GM04504 (cell line): ENCODE data around the gene CENPU.
"Not testable (repeated sequence)": the region's sequence is repeated elsewhere in the genome, so short reads cannot be mapped to it uniquely, and the experiment has no call there.

ENCODE experiments used
- DNase-seq: peaks from one replicate; pipeline ENCODE4 v3.0.0-alpha.2; 2012; ENCODE audit warnings: low read depth

Gene CENPU

DNA sequence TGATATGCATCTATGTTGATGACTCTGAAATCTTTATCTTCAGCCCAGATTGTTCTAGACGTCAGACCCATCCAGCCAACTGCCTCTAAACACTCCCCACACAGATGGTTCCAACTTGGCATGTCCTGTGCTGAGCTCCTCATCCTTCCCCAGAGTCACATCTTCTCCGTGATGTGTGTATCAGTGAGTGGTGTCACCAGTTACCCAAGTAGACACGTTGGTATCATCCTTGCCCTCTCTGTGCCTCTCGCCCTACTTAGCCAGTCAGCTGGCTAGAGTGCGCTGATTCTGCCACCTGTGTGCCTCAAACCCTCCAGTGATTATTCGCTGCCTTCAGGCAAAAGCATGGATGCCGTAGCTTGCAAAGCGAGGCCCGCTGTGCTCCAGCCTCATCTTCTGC lies 65.8 kb downstream of the CENPU start:
- DNase-seq = no peak

DNA sequence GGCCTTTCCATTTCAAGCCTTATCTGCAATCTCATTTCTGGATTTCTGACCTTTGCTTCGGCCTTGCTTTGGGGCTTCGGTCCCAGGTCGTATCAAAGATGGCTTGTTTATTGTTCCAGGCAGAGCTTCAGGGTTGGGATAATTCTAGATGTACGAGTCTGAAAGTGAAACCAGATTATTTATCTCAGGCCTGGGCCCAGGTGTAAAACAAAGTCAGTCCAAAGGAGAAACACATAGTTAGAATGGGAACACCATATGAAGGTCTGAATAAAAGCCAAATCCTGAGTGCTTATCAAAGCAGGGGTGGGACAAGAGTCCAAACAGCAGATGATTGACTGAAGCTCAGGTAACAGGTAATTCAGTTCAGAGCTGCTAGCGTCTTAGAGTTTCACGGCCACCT lies 67.2 kb downstream of the CENPU start:
- DNase-seq = no peak

DNA sequence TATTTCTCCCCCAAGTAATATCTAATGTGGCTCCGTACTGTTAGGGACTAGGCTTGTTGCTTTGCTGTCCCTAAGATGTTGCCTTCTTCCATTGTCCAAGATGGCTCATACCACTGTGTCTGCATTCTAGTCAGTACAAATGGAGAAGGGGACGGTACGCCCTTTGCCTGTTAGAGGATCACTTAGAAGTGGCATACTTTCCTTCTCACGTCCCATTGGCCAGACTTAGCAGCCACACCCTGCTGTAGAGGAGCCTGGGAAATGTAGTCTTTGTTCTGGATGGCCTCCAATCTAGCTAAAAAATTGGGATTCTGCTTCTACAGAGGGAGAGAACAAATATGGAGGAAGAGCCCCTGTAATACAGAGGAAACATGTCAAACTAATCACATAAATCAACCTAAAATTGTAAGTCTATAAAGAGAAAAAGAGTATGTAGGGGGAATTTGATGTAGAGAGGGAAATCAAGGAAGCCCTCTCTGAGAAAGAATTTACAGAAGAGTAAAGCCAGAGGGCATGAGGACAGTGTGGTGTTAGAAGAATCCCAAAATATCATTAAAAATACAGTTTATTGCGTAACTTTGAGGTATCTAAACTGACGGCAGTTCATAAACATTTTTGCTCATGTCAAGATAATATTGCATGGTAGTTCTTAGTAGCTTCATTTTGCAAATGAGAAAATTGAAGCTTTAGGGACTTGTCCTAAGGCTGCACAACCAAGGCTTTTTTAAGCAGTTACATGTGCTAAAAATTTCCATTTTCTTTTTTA lies 69.3 kb downstream of the CENPU start:
- no peak for DNase-seq

DNA sequence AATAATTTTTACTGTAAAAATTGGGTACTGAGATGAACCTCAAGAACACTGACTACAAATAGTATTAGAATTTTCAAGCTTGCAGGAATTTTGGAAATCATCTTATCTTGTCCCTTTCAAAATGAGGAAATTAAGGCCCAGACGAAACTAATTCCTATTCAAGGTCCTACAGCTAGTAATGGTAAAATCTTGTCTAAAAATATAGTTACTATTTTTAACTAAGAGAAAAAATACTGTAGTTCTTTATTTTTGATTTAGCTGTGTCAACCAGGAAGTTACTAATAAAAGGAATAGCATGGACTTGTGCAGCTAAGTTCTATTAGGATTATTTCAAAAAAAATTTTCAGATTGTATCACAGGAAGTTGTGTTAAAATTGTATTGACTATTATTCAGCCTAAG lies 71.7 kb downstream of the CENPU start:
- no peak for DNase-seq

DNA sequence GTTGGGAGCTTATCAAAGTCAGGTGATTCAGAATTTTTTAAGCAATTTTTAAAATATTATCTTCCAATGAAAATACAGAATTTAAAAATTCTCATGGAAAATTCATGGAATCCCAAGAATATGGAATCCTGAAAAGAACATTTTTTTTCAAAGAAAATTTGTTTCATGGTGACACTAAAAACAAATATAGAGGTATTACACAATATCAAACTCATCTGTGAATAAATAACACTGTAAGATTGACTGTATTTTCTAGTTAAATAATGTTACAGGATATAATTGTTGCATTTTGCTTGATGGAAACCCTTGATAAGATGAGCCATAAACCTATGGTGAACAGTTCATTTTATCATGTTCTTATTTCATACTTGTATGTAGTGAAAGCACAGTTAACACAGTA lies 72.9 kb downstream of the CENPU start:
- DNase-seq = no peak

DNA sequence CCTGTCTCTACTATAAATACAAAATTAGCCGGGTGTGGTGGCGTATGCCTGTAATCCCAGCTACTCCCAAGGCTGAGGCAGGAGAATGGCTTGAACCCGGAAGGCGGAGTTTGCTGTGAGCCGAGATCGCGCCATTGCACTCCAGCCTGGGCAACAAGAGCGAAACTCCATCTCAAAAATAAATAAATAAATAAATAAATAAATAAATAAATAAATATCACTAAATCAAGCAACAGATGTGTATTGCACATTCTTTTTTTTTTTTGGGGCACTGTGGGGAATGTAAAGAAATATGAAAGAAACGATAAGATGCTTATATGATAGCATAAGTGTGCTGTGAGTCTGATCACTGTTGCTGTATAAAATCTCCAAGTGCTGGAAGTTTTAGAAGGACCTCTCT lies 76.1 kb downstream of the CENPU start:
- DNase-seq = not testable (repeated sequence)

DNA sequence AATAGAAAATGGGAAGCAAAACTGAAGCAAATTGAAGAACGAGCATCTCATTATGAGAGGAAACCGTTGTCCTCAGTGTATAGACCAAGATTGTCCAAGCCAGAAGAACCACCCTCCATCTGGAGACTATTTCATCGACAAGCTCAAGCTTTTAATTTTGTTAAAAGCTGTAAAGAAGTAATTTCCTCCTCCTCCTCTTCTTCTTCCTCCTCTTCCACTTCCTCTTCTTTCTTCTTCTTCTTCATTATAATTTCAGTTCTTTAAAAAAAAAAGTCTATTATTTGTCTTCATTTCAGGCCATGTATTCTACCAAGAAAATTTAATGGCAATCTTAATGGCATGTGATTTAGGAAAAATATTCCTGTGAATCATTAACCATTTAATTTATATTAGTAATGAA lies 76.8 kb downstream of the CENPU start:
- no peak for DNase-seq

DNA sequence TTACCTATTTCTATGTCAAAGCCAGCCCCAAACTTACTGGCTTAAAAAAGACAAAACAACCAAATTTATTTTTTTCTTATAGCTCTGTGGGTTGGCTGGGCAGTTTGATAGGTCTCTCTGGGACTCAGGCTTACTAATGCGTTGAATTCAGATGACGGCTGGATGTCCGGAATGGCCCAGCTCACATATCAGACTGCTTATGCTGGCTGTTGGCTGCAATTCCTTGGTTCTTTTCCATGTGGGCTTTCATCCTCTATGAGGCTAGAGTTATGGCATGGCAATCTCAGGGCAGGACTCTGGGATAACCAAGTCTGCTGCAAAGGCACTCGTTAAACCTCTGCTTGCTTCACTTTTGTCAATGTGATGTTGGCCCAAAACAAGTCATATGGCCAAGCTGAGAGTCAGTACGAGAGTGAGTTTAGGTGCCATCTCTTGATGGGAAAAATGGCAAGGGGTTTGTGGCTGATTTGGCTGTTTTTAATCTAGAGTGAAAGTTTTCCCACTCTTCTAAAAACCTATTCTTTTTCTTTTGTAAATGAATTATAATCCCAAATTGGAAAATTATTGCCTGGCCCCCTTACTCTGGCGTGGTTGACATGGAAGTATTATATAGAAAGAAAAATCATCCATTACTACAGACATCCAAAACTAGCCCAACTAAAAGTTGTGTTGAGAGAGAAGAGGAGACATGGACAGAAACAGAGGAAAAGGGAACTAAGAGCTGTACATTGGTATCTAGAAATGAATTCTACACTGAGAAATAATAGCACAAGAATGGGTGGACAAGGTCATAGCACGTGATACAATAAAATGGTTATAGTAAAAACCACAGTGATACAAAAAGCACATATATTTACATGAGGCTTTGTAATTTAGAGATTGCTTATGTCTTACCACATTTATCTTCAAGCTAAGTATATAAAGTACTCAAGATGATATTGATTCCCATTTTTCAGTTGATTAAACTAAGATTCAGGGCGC lies 77.7 kb downstream of the CENPU start:
- DNase-seq = no peak

DNA sequence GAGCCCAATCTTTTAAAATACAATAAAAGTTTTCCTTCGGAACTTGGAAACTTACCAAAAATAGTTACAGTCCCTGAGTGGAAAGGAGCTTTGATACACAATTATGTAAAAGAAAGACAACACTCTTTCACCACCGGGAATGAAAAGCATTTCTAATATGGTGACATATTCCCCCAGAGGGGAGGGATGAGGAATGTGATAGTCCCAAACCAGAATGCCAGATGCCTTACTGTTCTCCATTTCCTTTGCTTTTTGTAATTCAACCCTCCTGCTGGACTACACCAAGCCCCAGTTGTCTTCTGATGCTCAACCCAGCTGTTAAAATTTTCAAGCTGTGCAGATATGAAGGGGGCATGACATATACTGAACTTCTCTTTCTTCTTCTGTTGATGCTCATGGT lies 80.2 kb downstream of the CENPU start:
- DNase-seq = peak; percentile 12

DNA sequence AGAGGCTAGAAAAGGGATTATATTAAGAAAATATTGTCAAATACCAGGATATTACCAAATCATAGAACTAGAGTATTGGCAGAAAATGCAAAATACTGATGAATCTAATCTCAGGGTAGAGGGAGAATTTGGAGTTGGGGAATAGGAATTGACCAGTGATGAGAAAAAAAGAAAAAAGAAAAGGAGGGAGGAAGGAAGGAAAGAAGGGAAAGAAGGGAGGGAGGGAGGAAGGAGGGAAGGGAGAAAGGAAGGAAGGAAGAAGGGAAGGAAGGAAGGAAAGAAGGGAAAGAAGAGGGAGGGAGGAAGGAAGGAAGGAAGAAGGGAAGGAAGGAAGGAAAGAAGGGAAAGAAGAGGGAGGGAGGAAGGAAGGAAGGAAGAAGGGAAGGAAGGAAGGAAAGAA lies 81.2 kb downstream of the CENPU start:
- DNase-seq = not testable (repeated sequence)

DNA sequence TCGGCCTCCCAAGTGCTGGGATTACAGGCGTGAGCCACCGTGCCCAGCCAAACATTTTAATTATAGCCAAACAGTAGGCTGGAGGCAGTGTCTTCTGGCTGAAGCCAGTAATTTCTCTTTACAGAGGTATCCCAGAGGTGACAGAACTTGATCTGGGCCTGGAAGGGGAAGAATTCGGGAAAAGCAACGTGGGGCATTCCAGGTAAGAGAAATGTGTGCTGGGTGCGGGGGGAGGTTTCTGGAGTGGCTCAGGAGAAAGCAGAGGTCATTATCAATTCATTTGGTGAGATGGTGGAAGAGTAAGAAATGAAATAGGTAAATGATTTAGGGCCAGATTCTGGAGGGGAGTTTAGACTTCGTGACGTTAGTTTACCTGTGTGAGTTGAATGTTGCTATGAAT lies 82.0 kb downstream of the CENPU start:
- DNase-seq = no peak

DNA sequence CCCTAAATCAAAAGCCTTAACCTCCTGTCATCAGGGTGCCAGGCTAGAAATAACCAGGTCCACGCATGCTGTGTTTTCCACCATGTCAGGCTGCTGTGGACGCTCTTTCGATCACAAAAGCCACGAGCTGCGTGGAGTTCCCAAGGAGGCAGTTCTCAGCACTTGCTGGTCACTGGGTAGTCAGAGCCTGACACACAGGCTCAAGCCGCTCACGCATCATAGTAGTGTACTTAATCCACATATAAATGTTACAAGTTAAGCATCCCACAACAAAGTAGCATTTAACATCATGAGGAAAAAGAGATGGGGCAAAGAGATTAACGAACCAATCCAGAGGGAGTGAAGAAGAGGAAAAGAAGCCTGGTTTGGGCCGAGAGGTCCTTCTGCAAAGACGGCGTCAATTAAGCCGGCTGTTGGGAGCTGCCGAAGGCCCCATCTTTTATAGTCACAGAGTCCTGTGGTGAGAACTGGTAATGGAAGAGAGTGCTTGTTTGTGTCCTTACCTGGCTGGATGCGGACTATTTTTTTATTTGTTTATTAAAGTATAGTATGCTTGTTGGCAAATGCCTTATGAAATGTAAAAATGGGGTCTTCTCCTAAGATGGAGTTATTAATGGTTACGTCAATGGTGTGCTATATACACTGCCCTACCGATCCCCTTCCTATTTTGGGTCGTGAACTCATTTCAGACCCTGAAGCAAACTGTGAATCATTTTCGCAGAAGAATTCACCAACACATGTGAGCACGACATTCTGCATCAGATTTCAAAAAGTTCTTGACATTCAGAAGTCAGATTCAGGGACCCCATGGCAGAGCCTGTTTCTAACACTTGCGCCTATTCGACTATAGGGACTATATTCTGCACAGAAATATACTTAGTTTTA lies 83.7 kb downstream of the CENPU start:
- DNase-seq = peak; percentile 26

DNA sequence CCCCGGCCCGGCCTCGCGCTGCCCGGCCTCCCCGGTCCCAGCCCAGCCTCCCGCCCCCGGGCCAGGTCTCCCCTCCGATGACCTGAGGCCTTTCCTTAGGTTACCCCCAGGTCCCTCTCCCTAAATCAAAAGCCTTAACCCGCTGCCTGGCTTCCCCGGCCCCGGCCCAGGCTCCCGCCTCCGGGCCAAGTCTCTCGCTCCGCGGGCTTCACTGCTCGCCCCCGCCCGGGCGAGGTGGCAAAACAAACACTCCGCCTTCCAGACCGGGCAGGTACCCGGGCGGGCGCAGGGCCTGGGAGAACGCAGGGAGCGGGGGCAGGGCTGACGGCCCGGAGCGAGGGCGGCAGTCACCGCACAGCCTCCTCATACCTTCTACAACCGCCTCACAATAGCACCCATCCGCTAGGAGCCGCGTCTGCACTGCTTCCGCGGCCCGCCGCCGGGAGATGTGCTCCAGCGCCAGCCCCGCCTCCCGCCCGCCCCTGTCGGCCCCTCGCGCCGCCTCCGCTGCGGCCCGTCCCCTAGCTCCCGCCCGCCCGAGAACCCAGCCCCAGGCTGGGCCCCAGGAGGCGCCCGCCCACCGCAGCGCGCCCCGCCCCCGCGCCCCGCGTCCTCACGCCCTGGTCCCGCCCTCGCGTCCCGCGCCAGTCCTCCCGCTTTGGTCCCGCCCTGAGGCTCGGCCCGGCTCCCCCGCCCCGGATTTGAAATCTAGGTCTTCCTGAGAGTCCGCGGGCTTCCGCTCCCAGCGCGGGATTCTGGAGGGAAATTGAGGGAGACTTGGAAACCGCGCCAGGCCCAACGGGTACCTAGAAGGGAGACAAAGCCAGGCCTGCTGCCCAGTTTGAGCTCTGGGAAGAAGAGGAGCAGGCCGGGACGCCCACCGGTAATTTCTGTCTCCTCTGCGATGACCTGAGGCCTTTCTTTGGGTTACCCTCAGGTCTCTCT lies 84.6 kb downstream of the CENPU start, which contains the start of the genes CASP3 and PRIMPOL:
Gene CASP3 (minus strand): TSS at position 422 of the 945 bp plus-strand sequence. CDS start 10,994 bp downstream, outside the sequence.
Gene PRIMPOL (plus strand): TSS at position 713 of the 945 bp plus-strand sequence. CDS start 7,403 bp downstream, outside the sequence.
- peak; percentile 93 for DNase-seq

DNA sequence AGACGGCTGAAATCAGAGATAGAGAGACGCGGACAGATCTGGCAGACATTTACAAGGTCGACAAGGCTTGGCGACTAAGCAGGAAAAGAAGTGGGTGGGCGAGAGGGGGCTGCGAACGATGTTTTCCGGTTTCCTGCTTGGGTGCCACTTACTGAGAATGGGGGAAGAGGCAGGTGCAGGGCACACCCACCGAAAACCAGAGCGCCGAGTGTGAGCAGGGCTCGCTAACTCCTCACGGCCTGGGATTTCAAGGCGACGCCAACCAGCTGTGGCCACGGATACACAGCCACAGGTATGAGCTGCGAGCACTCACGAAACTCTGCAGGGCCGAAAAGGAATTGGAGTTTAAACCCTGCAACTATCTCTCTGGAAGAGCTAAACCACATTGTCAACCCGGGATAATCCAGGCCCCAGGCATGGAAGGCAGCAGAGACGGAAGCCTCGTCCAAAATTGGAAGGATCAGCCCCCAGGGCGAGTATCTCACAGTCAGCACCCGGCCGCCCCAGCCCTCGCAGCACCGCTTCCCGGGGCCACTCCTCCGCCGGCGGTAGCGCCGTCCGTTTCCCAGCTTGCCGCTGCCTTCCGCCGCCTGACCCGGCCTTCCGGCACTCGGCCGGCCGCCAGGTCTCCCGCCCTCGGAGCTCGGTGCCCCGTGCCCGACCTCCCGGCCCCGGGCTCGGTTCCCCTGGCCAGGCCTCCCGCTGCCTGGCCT lies 85.4 kb downstream of the CENPU start:
- peak; percentile 28 for DNase-seq

DNA sequence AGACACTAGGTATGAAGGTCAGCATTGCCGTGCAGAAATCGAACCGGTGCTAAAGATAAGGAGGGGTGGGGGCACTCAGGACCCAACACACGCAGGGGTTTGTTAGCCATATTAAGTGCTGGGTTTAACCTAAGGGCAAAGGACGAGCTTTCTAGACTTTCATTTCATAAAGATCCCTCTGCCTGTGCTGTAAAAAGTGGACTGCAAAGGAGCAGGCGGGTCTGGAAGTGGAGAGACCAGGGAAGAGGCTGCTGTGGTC lies 85.9 kb downstream of the CENPU start:
- no peak for DNase-seq

DNA sequence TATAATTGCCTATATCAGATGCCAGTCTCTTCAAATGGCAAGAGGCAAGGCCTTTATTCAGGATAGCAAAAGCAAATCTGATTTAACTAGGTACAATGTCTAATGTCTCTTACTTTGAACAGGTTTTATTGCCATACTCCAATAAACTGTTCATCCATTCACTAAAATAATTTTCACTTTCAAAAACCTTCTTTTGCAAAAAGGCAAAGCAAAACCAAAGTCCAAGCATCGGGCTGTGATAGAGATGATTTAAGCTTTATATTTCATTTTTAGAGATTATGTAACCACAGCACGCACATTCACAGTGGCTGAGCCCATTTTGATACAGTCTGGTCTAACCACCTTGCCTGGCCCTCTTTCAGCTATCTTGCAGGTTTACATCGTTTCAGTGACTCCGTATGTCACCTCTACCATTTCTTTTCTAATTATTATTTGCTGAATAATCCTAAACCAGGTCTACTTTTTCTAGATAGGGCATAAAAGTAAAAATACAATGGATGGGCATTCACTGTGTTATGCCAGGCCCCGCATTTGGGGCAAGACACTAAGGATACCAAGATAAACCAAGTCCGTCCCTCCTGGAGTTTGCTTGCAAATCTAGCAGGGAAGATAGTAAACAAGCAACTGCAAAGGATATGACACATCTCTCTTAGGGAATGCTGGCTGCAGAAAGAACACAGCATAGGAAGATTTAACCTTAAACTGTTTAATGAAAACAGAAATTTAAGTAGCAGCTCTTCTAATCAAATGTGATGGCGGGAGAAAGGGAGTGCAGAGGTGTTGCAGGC lies 86.4 kb downstream of the CENPU start:
- no peak for DNase-seq

DNA sequence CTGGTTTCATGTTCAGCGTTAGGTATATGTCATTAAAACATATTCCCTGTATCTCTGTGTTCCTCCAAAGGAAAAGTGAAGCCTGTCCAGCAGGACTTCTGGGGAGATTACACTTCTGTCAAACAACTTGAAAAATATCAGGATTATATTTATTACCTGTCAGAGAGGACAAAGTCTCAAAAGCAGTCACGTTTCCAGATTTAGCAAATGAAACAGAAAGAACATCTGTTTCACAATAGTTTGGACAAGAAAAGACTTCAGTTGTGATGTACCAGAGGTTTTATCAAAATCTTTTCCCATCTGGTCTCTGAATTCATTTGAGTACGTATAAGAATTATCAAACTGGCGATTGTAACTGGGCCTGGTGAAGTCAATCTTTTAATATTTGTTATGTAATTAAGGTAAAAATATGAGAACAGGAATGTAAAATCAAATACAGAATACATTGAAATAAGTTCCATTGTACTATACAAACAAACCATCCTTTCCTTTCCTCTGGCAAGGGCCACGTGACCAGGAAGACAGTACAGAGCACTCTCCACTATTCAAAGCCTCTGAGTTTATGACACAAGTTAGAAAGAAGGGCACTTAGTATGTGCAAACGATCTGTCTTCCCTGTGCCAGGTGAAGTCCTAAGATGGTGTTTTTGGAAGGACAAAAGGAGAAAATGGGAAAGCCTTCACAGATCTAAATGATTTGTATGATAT lies 87.8 kb downstream of the CENPU start:
- no peak for DNase-seq

DNA sequence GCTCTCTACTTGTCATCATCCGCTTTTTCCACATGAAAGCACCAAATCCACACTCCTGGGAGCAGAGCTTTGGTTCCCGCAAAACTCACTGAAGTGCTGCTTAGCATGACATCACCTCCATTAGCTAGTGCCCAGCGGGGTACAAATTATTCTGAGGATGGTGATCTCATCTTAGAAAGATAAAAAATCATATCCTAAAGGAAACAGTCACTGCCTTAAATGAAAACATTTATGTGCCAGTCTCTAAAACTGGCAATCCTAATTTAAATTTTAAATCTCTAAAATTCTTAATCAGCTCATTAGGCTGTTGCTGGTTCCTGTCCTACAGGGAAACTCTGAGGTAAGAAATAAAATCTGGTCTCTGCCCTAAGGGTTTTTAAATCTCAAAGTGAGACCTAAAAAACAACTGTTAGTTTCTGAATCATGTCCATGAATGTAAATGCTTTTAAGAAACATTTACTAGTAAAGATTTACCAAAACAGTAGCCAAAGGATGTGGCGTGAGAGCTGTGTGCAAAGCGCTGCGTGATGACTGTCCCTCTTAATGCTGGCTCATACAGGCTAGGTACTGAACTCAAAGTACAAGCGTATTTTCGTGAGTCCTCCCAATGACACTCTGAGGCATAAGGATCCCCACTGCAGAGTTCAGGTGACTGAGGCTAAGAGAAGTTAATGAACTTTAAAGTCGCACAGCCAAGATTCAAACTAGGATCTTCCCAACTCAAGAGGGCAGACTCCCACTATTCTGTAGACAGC lies 89.2 kb downstream of the CENPU start:
- no peak for DNase-seq
